Measurements from ENCODE around the gene USP9Y. TPM values are rescaled to one million over a fixed set of nuclear protein-coding genes. Genes with fewer than 3 reads are reported as not detected.

The USP9Y gene
- total RNA-seq, 4 donors from 2014 or later, result 0.13 to 59.9 (median 47.6) TPM; not detected in 1

- H3K4me1 ChIP-seq, result no peaks in the 10 kb centered on the region
- H3K4me3 ChIP-seq (replicated peaks in 1 of 3), result no peak overlapping the region
- H3K27ac ChIP-seq, result no peak overlapping the region
- no peaks in the 10 kb centered on the region for H3K9me3 ChIP-seq
- 90 to 100% methylated on average over 2 of the region's 2 CpGs for WGBS, 2 donors
- no peaks in the 10 kb centered on the region for H3K27me3 ChIP-seq
- no peak for TF ChIP-seq CTCF (IDR thresholded peaks at IDR 0.05)
- no peak for TF ChIP-seq POLR2A (IDR thresholded peaks at IDR 0.05)
- intact Hi-C loops (cut with DNase I), result no loop called here
- DNase-seq, result no peak
- no peaks in the 10 kb centered on the region for H3K36me3 ChIP-seq
These were observed 140.3 kb downstream of the USP9Y start for GRCh38 chrY:12841368-12841767.

GRCh38 chrY:12846793-12847192 is 145.8 kb downstream of the USP9Y start:
- intact Hi-C loops (cut with DNase I), result no loop called here
- DNase-seq, result no peak
- WGBS, 2 donors, result 96 to 98% methylated on average over 3 of the region's 3 CpGs

GRCh38 chrY:12855791-12856275 is 154.8 kb downstream of the USP9Y start:
- H3K9me3 ChIP-seq, result no peaks in the 10 kb centered on the region
- DNase-seq, result no peak
- H3K27me3 ChIP-seq, result no peaks in the 10 kb centered on the region
- TF ChIP-seq POLR2A (IDR thresholded peaks at IDR 0.05), result no peak
- no peak for TF ChIP-seq CTCF (IDR thresholded peaks at IDR 0.05)
- H3K36me3 ChIP-seq, result no peaks in the 10 kb centered on the region
- H3K4me1 ChIP-seq, result no peaks in the 10 kb centered on the region
- no peak overlapping the region for H3K27ac ChIP-seq
- intact Hi-C loops (cut with DNase I), result no loop called here
- no peak overlapping the region for H3K4me3 ChIP-seq (replicated peaks in 1 of 3)

More at GRCh38 chrY:12846793-12847192, 145.8 kb downstream of the USP9Y start:
- Histone ChIP-seq H3K36me3 (no peaks in the 10 kb centered on the region), H3K4me3 (replicated peaks in 1 of 3) (no peak overlapping the region), H3K4me1 (no peaks in the 10 kb centered on the region), H3K27me3 (no peaks in the 10 kb centered on the region), H3K27ac (no peak overlapping the region), H3K9me3 (no peaks in the 10 kb centered on the region)
- TF ChIP-seq POLR2A (IDR thresholded peaks at IDR 0.05) (no peak), CTCF (IDR thresholded peaks at IDR 0.05) (no peak)

GRCh38 chrY:12867960-12868359 is 166.9 kb downstream of the USP9Y start:
- Histone ChIP-seq H3K36me3 (no peaks in the 10 kb centered on the region), H3K9me3 (no peaks in the 10 kb centered on the region), H3K27me3 (no peaks in the 10 kb centered on the region), H3K27ac (no peak overlapping the region), H3K4me1 (no peaks in the 10 kb centered on the region), H3K4me3 (replicated peaks in 1 of 3) (no peak overlapping the region)
- TF ChIP-seq CTCF (IDR thresholded peaks at IDR 0.05) (no peak), POLR2A (IDR thresholded peaks at IDR 0.05) (no peak)
- DNase-seq, result no peak
- 75 to 82% methylated on average over 2 of the region's 2 CpGs for WGBS, 2 donors
- intact Hi-C loops (cut with DNase I), result no loop called here

GRCh38 chrY:12896973-12897372 is 195.9 kb downstream of the USP9Y start:
- H3K9me3 ChIP-seq, result no peaks in the 10 kb centered on the region
- H3K36me3 ChIP-seq, result no peaks in the 10 kb centered on the region
- intact Hi-C loops (cut with DNase I), result no loop called here
- no peaks in the 10 kb centered on the region for H3K27me3 ChIP-seq
- H3K4me3 ChIP-seq (replicated peaks in 1 of 3), result no peak overlapping the region
- no peak overlapping the region for H3K27ac ChIP-seq
- no peaks in the 10 kb centered on the region for H3K4me1 ChIP-seq
- no peak for DNase-seq
- no peak for TF ChIP-seq POLR2A (IDR thresholded peaks at IDR 0.05)
- TF ChIP-seq CTCF (IDR thresholded peaks at IDR 0.05), result no peak
